ENCODE results near the gene VPS11.
"Not testable (repeated sequence)": the region's sequence is repeated elsewhere in the genome, so short reads cannot be mapped to it uniquely, and the experiment has no call there.

Gene VPS11

DNA sequence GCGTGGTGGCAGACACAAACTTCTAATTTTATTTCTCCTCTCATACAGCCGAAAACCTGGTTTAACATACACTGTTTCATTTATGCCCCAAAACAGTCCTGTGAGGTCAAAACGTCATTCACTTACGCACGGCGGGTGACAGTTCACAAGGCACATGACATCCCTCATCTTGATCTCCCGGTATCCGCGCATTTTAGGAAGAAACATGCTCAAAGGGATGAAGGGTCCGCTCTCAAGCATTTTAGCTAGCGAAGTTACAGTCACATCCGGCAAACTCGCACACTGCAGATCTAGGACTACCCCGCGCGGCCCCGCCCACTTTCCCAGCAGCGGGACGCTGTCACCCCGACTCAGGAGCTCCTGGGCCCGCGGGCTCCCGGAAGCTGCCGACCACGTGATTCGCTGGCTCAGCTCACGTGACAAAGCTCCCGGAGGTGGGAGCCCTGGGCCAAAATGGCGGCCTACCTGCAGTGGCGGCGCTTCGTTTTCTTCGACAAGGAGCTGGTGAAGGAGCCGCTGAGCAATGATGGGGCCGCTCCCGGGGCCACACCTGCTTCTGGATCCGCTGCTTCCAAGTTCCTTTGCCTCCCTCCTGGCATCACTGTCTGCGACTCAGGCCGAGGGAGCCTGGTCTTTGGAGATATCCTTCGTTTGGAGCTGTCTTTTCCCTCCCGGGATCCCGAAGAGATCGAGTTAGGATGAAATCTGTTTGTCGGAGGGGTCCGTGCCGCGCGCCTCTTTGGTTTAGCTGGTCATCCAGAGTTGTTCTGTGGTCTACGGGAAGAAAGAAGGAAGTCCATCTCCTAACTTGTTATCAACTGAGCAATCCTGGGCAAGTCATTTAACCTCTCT lies at the start of gene VPS11:
VPS11 (plus strand) TSS at position 448 of the 852 bp plus-strand sequence; CDS start at position 454, 6 bp downstream.
- DNase-seq (ENCODE audit: low read depth), result peak; percentile 88

DNA sequence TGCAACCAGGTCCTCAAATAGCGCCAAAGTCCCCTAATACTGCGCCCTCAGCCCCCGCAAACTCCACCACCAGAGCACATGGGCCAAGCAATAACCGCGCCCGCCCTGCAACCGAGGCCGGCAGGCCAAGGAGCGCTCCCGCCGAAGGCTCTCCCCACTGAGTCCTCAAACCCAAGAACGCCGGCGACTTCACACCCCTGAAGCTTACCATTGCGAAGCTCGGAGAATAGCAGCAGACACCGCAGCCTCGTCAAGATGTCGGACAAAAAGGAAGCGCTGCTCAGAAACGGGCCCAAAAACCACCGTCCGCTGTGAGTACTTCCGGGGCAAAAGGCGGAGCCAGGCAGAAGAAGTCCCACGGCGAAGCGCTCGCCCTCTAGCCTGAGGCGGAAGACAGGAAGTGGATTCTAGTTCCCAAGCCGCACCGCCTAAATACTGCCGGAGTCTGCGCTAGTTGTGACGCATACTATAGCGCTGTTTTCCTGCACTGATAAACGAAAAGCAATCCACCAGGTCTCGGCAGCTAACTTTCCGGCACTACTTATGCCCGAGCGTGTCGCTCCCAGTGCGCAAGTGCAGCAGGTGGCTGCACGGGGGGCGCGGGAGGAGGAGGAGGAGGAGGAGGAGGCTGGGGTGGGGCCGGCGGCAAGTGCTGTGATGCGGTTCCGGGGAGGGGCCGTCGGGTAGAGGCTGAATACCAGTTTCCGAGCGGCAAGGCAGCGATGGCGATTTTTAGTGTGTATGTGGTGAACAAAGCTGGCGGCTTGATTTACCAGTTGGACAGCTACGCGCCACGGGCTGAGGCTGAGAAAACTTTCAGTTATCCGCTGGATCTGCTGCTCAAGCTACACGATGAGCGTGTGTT lies 49.3 kb upstream of the VPS11 start, which contains the start of the genes RPS25 and TRAPPC4:
RPS25 (minus strand) TSS at position 270 of the 865 bp plus-strand sequence; CDS start at position 211, 59 bp downstream.
TRAPPC4 (plus strand) TSS at position 693 of the 865 bp plus-strand sequence; CDS start at position 723, 30 bp downstream.
- peak; percentile 96 for DNase-seq (ENCODE audit: low read depth)

- DNase-seq (ENCODE audit: low read depth), result no peak
Measured at GRCh38 chr11:119019996-119020395, 47.6 kb upstream of the VPS11 start.

GRCh38 chr11:119021631-119022030 lies 46.0 kb upstream of the VPS11 start:
- DNase-seq (ENCODE audit: low read depth), result no peak

DNA sequence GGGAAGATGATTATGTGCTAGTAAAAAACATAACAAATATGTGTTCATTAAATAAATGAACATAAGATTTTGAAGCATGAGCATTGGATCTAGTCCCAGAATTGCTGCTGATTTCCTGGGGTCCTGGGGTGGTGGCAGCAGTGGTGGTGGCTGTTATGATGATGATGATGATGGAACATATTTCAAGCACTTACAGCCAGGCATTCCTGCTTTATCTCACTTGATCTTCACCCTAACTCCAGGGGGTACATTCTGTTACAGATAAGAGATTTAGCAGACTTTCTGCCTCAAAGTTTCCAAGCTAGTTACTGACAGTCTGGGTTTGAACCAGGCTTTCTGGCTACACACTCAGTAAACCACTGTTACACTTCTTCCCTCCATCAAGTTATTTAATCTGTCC lies 43.9 kb upstream of the VPS11 start:
- no peak for DNase-seq (ENCODE audit: low read depth)

DNA sequence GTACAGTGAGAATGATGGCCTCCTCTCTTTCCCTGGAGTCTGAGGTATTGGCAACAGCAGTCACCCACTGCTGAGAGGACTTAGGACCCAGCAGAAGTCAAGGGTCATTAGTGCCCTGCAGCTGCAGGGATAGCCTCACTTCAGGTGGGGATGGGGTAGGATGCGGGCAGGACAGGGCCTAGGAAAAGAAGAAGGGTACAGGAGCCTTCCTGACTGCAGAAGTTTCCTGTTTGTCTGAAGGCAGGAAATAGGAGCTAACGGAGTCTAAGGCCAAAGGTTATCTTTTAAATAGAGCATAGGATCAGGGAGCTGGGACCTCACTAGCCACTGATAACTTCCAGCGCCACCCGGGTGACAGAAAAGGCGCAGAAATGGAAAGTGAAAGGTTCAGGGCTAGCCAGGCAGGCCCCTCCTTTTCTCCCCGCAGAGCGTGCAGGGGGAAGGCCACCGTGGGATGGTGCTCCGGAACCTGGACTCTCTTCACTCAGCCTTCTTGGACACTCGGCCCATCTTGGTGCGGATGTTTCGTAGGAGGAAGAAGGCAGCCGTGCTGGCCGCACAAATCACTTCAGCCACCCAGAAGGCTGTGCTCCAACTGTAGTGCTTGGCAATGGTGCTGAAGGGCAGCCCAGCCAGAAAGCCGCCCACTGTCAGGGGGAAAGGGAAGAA lies 43.1 kb upstream of the VPS11 start:
- no peak for DNase-seq (ENCODE audit: low read depth)

DNA sequence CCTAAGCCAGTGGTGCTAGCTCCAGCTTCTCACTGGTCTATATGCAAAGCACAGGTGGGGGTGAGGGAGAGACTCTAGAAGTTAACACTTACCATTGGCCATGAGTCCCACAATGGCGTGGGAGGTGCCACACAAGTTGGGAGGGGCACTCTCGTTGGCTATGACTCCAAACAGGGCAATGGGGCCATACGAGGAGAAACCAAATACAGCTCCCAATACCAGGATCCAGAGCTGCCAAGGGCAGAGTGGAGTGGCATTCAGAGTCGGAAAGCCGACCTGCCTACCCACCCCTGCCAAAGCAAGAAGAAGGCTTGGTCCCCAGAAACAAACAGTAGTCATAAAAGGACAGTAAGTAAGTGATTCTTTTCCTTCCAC lies 42.5 kb upstream of the VPS11 start:
- DNase-seq (ENCODE audit: low read depth), result no peak

DNA sequence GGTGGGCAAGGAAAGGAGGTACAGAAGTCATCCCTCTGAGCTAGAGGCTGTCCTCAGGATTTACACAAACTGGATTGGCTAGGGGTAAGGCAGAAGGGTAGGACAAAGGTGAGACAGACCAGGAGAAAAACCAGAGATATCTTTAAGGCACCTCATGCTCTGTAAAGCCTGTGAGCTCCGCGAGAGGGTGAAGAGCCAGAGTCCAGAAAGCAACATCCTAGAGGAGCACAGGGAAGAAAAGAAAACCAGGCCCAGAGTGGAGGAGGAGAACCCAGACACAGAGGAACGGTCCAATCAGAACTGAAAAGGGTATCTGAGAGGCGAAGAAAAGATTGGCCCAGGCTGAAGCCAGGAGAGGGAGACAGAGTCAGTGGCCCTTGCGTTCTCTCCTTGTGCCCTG lies 42.1 kb upstream of the VPS11 start:
- DNase-seq (ENCODE audit: low read depth), result no peak

GRCh38 chr11:119025978-119026766 lies 41.4 kb upstream of the VPS11 start:
- no peak for DNase-seq (ENCODE audit: low read depth)

GRCh38 chr11:119026970-119027369 lies 40.6 kb upstream of the VPS11 start:
- DNase-seq (ENCODE audit: low read depth), result no peak

DNA sequence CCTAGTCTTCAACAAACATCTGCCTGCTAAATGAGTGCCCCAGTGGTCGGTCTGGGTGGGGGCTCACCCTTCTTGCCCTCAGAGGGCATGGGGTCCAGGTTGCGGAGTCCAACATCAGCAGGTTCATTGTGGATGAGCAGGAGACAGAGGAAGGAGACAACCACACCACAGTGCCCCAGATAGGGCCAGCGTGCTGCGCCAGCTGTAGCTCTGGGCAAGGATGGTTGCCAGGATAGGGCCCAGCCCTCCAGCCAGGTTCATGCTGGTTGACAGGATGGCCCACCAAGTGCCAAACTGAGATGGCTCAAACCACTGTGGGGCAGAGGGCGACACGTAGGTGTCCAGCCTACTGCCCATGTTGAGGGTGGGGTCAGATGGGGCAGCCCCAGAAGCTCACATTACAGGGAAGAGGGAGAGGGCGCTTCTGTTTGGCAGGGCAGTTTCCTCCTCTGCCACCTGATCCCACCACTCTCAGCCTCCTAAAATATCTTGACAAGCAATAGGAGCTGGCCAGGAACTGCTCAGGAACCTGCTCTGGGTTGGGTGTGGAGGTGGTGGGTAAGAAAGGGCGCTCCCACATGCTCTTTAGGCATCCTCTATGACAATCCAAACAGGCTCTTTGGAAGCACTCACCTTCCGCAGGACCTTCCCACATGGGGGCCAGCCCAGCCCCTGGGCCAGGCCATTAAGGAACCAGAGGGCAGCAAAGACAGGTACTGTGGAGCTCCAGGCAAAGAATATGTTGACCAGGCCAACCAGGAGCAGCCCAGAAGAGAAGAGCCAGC lies 39.9 kb upstream of the VPS11 start:
- DNase-seq (ENCODE audit: low read depth), result no peak

- DNase-seq (ENCODE audit: low read depth), result no peak
Measured at GRCh38 chr11:119028346-119029068, 39.1 kb upstream of the VPS11 start.

DNA sequence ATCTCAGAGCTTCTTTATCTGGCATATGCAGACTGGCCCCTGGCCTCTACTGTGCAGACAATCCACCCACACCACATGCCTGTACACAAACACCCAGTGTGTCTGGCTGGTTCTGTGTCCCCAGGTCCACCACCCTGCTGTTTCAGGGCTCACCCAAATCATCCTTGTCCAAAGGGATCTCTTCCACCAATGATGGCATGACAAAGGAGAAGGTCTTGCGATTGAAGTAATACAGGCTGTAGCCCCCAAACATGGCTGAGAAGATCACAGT lies 38.6 kb upstream of the VPS11 start:
- DNase-seq (ENCODE audit: low read depth), result no peak

DNA sequence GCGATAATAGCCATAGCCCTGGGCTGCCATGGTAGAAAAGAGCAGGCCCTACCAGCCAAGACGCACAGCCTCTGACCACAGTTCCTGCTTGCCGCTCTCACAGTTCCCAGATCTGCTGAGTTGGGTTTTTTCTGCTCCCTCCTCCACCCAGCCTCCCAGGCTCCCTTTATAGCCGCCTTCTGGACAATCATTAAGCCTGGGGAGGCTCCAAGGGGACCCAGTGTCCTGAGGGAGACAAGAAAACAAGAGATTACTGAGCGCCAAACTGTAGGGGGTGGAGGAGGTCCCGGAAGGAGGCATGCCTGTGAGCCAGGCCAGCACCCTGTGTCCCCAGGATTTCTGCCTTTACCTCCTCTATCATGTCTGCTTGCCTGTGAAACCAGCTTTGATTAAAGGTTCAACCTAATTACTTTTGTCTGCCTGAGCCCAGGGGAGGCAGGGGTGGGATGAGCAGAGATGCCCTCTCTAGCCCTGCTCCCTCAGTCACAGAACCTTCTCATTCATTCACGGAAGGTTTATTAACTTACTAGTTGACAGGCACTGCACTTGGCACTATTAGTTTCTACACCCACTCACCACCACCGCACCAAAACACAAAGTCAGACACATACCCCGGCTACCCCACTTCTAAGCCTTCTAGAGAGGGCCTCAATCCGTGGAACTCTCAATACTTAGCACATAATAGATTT lies 38.1 kb upstream of the VPS11 start:
- no peak for DNase-seq (ENCODE audit: low read depth)

GRCh38 chr11:119030029-119030328 lies 37.6 kb upstream of the VPS11 start:
- DNase-seq (ENCODE audit: low read depth), result no peak

GRCh38 chr11:119030329-119031047 lies 37.1 kb upstream of the VPS11 start, which contains the start of gene SLC37A4:
Gene SLC37A4 (minus strand): TSS chr11:119030877.
- peak; percentile 84 for DNase-seq (ENCODE audit: low read depth)

DNA sequence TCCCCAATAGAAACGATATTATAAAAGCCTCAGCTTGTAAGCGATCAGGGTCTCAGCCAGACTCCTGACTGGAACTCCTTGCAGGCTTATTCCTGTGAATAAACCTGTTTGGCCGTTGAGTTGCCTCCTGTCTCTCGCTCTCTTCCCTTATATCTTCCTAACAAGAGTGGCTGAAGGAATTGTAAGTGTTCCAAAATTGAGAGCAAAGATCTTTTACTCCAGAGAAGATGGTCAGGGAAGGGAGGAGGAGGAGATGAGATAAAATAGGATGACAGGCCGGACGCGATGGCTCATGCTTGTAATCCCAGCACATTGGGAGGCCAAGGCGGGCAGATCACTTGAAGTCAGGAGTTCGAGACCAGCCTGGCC lies 35.7 kb upstream of the VPS11 start:
- DNase-seq (ENCODE audit: low read depth), result no peak

DNA sequence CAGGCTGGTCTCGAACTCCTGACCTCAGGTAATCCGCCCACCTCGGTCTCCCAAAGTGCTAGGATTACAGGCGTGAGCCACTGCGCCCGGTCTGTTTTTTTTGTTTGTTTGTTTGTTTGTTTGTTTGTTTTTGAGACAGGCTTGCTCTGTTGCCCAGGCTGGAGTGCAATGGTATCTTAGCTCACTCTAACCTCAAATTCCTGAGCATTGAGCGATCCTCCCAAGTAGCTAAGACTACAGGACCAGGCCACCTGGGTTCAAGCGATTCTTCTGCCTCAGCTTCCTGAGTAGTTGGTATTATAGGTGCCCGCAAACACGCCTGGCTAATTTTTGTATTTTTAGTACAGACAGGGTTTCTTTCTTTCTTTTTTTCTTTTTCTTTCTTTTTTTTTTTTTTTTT lies 34.2 kb upstream of the VPS11 start:
- DNase-seq (ENCODE audit: low read depth), result not testable (repeated sequence)

DNA sequence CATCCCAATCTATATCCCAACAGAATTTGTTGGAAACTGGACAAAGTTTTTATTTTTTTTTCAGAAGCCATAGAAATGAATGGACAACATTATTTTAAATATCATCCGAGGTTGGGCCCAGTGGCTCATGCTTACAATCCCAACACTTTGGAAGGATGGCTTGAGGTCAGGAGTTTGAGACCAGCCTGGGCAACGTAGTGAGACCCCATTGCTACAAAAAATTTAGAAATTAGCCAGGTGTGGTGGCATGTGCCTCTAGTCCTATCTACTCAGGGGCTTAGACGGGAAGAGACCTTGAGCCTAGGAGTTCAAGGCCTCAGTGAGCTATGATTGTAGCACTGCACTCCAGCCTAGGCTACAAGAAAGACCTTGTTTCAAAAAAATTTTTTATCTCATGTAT lies 32.8 kb upstream of the VPS11 start:
- no peak for DNase-seq (ENCODE audit: low read depth)

Measured in HS-5 (cell line).